T-helper 2 cell treated with Interferon-gamma antibody and Interleukin-4, amounts not matched to agents 5 μg/mL and 100 μg/mL, for 36 hours (primary cell): Measurements from ENCODE around the gene SMARCD3.

Experiments
- DNase-seq: peaks from one replicate; pipeline ENCODE4 v3.0.0; 2021; ENCODE audit warnings: low spot score
- H3K27ac Mint-ChIP-seq: one replicate; pipeline ENCODE4 v1.8.0; 2021; ENCODE audit warnings: mild to moderate bottlenecking, mixed read lengths
- H3K27me3 Mint-ChIP-seq: one replicate; pipeline ENCODE4 v1.8.0; 2021; ENCODE audit warnings: low read depth, mixed read lengths
- H3K36me3 Mint-ChIP-seq: one replicate; pipeline ENCODE4 v1.8.0; 2021; ENCODE audit warnings: low read depth, mixed read lengths
- H3K4me1 Mint-ChIP-seq: one replicate; pipeline ENCODE4 v1.8.0; 2021; ENCODE audit warnings: low read depth, mixed read lengths
- H3K4me3 Mint-ChIP-seq: one replicate; pipeline ENCODE4 v1.8.0; 2022; ENCODE audit warnings: mild to moderate bottlenecking, moderate library complexity, mixed read lengths
- H3K9me3 Mint-ChIP-seq: one replicate; pipeline ENCODE4 v1.8.0; 2021; ENCODE audit warnings: mixed read lengths

Gene SMARCD3

DNA sequence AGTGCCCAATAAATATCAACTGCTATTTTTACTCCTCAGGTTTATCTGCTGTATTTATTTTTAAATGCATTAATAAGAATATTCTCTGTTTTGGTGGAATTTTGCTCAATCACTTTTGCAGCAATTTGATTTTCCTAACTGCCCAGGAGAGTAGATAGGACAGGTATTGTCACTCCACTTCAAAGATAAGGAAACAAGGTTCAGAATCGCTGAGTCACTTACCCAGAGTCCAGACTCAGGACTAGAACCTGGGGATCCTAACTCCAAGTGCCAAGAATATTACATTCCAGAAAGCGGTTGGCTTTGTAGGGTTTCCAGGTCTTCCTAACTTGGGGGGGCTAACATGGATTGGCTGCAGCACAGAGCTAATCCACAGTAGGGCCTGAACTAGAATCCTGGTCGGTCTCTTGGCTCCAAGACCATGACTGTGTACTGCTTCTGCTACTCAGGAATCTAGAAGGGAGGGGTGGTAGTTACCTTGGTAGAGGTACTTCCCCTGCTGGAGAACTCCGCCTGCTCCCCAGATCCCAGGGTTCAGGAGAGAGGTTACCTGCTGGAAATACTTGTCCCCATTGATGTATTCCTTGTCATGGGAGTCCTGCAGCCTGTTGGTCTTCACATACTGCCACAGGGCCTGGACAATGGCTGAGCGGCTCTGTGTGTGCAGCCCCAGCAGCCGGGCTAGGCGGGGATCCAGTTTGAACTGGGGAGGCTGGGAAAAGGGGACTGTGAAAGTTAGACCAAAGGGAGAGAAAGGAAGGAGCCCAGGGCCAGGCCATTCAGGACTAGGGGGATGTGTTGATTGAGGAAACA, 7.3 kb downstream of the SMARCD3 start:
- Mint-ChIP-seq H3K4me1 (peaks cover 24% of the 10 kb centered on the region), H3K4me3 (no peak overlapping the region), H3K27me3 (peaks cover 11% of the 10 kb centered on the region), H3K27ac (no peak overlapping the region), H3K36me3 (peaks cover 7% of the 10 kb centered on the region), H3K9me3 (no peaks in the 10 kb centered on the region)
- no peak for DNase-seq

- Mint-ChIP-seq H3K27me3 (peaks cover 7% of the 10 kb centered on the region), H3K36me3 (peaks cover 7% of the 10 kb centered on the region), H3K27ac (no peak overlapping the region), H3K9me3 (no peaks in the 10 kb centered on the region), H3K4me1 (peaks cover 21% of the 10 kb centered on the region), H3K4me3 (no peak overlapping the region)
- DNase-seq, result no peak
Observed at GRCh38 chr7:151240536-151240935, 8.0 kb downstream of the SMARCD3 start.

- Mint-ChIP-seq H3K4me1 (peaks cover 20% of the 10 kb centered on the region), H3K36me3 (peaks cover 10% of the 10 kb centered on the region), H3K9me3 (no peaks in the 10 kb centered on the region), H3K27ac (no peak overlapping the region), H3K4me3 (no peak overlapping the region), H3K27me3 (peaks cover 6% of the 10 kb centered on the region)
- no peak for DNase-seq
Observed at GRCh38 chr7:151239837-151240459, 8.5 kb downstream of the SMARCD3 start.

- H3K27me3 Mint-ChIP-seq, result no peaks in the 10 kb centered on the region
- no peak overlapping the region for H3K27ac Mint-ChIP-seq
- peaks cover 16% of the 10 kb centered on the region for H3K4me1 Mint-ChIP-seq
- peaks cover 15% of the 10 kb centered on the region for H3K36me3 Mint-ChIP-seq
- no peak overlapping the region for H3K4me3 Mint-ChIP-seq
- no peak for DNase-seq
- H3K9me3 Mint-ChIP-seq, result no peaks in the 10 kb centered on the region
Observed at GRCh38 chr7:151238924-151239836, 9.3 kb downstream of the SMARCD3 start.

DNA sequence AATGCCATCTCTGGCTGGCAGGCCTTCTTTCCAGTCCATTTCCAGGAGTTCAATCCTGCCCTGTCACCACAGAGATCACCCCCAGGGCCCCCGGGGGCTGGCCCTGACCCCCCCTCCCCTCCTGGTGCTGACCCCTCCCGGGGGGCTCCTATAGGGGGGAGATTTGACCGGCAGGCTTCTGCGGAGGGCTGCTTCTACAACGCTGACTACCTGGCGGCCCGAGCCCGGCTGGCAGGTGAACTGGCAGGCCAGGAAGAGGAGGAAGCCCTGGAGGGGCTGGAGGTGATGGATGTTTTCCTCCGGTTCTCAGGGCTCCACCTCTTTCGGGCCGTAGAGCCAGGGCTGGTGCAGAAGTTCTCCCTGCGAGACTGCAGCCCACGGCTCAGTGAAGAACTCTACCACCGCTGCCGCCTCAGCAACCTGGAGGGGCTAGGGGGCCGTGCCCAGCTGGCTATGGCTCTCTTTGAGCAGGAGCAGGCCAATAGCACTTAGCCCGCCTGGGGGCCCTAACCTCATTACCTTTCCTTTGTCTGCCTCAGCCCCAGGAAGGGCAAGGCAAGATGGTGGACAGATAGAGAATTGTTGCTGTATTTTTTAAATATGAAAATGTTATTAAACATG, 10.2 kb downstream of the SMARCD3 start:
- H3K27ac Mint-ChIP-seq, result no peak overlapping the region
- no peak for DNase-seq
- no peaks in the 10 kb centered on the region for H3K9me3 Mint-ChIP-seq
- H3K4me1 Mint-ChIP-seq, result peaks cover 14% of the 10 kb centered on the region
- no peak overlapping the region for H3K4me3 Mint-ChIP-seq
- no peaks in the 10 kb centered on the region for H3K27me3 Mint-ChIP-seq
- H3K36me3 Mint-ChIP-seq, result peaks cover 18% of the 10 kb centered on the region

- no peak for DNase-seq
- Mint-ChIP-seq H3K36me3 (peaks cover 20% of the 10 kb centered on the region), H3K4me1 (peaks cover 8% of the 10 kb centered on the region), H3K27me3 (no peaks in the 10 kb centered on the region), H3K27ac (no peak overlapping the region), H3K4me3 (no peak overlapping the region), H3K9me3 (no peaks in the 10 kb centered on the region)
Observed at GRCh38 chr7:151237244-151238189, 11.0 kb downstream of the SMARCD3 start.

DNA sequence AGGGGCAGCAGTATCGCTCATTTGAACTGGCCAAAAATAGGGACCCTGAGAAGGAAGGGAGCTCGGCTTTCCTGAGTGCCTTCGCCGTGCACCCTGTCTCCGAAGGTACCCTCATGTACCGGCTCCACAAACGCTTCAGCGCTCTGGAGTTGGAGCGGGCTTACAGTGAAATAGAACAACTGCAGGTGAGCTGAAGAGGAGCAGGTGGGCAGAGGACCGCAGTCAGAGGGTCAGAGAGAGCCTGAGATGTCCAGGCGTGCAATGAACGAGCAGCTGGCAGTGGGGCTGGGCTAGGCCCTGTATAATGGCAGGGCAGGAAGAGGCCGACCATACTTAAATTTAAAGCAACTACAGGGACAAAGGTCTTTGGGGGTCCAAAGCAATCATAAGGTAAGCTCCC, 12.1 kb downstream of the SMARCD3 start:
- Mint-ChIP-seq H3K36me3 (peaks cover 20% of the 10 kb centered on the region), H3K27ac (no peak overlapping the region), H3K4me3 (no peak overlapping the region), H3K4me1 (peaks cover 16% of the 10 kb centered on the region), H3K9me3 (no peaks in the 10 kb centered on the region), H3K27me3 (no peaks in the 10 kb centered on the region)
- no peak for DNase-seq

DNA sequence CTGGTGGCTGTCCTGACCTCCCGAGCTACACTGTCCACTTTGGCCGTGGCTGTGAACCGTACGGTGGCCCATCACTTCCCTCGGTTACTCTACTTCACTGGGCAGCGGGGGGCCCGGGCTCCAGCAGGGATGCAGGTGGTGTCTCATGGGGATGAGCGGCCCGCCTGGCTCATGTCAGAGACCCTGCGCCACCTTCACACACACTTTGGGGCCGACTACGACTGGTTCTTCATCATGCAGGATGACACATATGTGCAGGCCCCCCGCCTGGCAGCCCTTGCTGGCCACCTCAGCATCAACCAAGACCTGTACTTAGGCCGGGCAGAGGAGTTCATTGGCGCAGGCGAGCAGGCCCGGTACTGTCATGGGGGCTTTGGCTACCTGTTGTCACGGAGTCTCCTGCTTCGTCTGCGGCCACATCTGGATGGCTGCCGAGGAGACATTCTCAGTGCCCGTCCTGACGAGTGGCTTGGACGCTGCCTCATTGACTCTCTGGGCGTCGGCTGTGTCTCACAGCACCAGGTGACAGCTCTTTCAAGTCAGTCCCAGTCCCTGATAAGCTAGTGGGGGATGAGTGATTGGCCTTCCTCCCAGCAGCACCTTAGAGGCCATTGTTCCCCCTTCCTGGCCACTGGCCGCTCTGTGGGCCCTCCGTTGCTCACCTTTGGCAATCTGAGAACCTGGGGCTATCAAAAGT, 13.3 kb downstream of the SMARCD3 start:
- Mint-ChIP-seq H3K4me3 (no peak overlapping the region), H3K36me3 (peaks cover 20% of the 10 kb centered on the region), H3K27me3 (peaks cover 1% of the 10 kb centered on the region), H3K4me1 (peaks cover 18% of the 10 kb centered on the region), H3K27ac (no peak overlapping the region), H3K9me3 (no peaks in the 10 kb centered on the region)
- DNase-seq, result no peak

- no peak for DNase-seq
- H3K27me3 Mint-ChIP-seq, result peaks cover 4% of the 10 kb centered on the region
- peak overlapping the region; percentile 97 for H3K4me3 Mint-ChIP-seq
- H3K27ac Mint-ChIP-seq, result peak overlapping the region; percentile 97
- peaks cover 18% of the 10 kb centered on the region for H3K36me3 Mint-ChIP-seq
- peaks cover 18% of the 10 kb centered on the region for H3K4me1 Mint-ChIP-seq
- no peaks in the 10 kb centered on the region for H3K9me3 Mint-ChIP-seq
Observed at GRCh38 chr7:151233804-151234203, 14.7 kb downstream of the SMARCD3 start.

DNA sequence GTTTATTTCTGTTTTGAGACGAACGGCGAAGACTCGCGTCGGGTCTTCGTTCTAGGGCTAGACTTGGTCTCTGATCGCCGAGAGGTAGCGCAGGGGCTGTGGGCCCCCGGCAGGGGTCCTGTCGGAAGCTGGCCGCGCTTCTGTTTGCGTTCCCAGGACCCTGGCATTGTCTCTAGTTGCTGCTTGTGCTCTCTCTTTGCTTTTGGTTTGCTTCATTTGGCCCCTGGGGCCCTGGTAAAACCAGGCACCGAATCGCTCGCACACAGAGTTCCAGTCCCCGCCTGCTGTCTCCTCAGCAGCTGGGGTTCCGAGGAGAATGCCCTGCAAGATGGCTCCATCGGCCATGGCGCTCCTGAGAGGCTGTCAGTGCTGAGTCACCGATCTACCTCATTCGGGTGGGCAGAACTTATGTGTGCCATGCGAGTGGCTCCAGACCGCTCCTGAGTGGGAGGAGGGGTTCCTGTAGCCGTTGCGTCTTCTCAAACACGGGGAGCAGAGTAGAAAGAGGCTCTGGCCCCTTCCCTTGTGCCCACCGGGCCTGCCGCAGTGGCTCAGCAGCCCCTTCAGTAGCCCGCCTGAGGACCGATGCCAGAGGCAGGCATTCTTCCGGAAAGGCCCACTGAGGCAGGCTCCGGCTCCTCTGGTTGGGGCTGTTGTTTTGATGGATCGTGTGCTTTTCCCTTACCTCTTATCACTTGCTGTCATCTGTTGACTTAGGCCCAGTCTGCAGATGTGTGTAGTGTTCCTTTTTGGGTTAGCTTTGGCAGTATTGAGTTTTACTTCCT, 15.4 kb downstream of the SMARCD3 start:
- H3K27me3 Mint-ChIP-seq, result peaks cover 4% of the 10 kb centered on the region
- DNase-seq, result peak; percentile 80

GRCh38 chr7:151232091-151232916, 16.2 kb downstream of the SMARCD3 start, which contains the start of gene CHPF2:
TSS of gene CHPF2 (plus strand) at chr7:151232483. CDS start at chr7:151234012, 1,529 bp downstream.
- DNase-seq, result peak; percentile 91
- H3K36me3 Mint-ChIP-seq, result peaks cover 18% of the 10 kb centered on the region

More for the DNA sequence above, 15.4 kb downstream of the SMARCD3 start:
- Mint-ChIP-seq H3K4me3 (peak overlapping the region; percentile 97), H3K27ac (peak overlapping the region; percentile 97), H3K4me1 (peaks cover 20% of the 10 kb centered on the region), H3K36me3 (peaks cover 18% of the 10 kb centered on the region), H3K9me3 (no peaks in the 10 kb centered on the region)

More at GRCh38 chr7:151232091-151232916, 16.2 kb downstream of the SMARCD3 start, which contains the start of gene CHPF2:
- Mint-ChIP-seq H3K9me3 (no peaks in the 10 kb centered on the region), H3K4me3 (peak within 1 kb of the TSS; percentile 97), H3K4me1 (peaks cover 24% of the 10 kb centered on the region), H3K27me3 (peaks cover 4% of the 10 kb centered on the region), H3K27ac (peak within 1 kb of the TSS; percentile 97)
